Erythroblast (primary cell): ENCODE measurements around the gene HESX1.

Source experiments
- GATA1 ChIP-seq: IDR thresholded peaks from 2 replicates; pipeline ENCODE4 v1.6.1; 2011; ENCODE audit warnings: low read depth, mild to moderate bottlenecking, control low read depth, low read length, moderate library complexity
- POLR2A ChIP-seq: IDR thresholded peaks from 2 replicates; pipeline ENCODE4 v1.6.1; 2011; ENCODE audit warnings: mild to moderate bottlenecking, low read length

DNA sequence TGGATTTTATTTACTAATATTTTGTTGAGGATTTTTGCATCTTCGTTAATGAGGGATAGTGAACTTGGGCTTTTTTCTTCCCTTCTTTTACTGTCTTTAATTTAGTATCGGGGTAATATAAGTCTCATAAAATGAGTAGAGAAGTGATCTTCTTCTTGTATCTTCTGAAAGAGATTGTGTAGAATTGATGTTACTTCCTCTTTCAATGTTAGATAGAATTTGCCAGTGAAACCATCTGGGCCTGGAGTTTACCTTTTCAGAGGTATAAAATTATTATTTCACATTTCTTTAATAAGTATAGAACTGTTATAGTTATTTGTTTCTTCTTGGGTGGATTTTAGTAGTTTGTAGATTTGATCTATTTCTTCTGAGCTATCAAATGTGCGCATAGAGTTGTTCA lies 7.8 kb downstream of the HESX1 start:
- no peak for TF ChIP-seq POLR2A
- no peak for TF ChIP-seq GATA1
